IMR-90 (cell line): ENCODE measurements around the gene ISM1. TPM values are rescaled to one million over a fixed set of nuclear protein-coding genes. Genes with fewer than 3 reads are reported as not detected.
A peak's percentile ranks its signal among the peaks of the same experiment; 100 is the strongest.

Experiments used
- ATAC-seq: fragments of 200-7000 bp; cut with Tn5 transposase; 2 replicates; pipeline ENCODE4 v1.9.1; 2020; ENCODE audit warnings: low read depth, mild to moderate bottlenecking, moderate library complexity
- BruUV-seq: library from RNA; stranded (reverse); fragments of 400-500 nt; replicated peaks from 2 replicates; lab custom pipeline; 2021; lab: Mats Ljungman, UMichigan
- CTCF ChIA-PET: fragments of 300-600 bp; formaldehyde crosslinking; extraction: SDS; loops from one replicate; lab custom pipeline; 2021; ENCODE audit warnings: antibody characterized with exemption; lab: Yijun Ruan, JAX
- POLR2A ChIA-PET: fragments of 300-600 bp; sonication (Branson Sonifier 250); formaldehyde crosslinking; loops from one replicate; lab custom pipeline; 2022; ENCODE audit warnings: antibody characterized with exemption; ENCODE audit not compliant: unreplicated experiment; lab: Charles Lee
- DNase-seq: peaks from one replicate; pipeline ENCODE4 v3.0.0; 2013
- H2AFZ ChIP-seq: replicated peaks from 2 replicates; pipeline ENCODE3; 2013; ENCODE audit warnings: low read length, mild to moderate bottlenecking; ENCODE audit not compliant: poor library complexity
- H2AK5ac ChIP-seq: 2 replicates; pipeline ENCODE4 v1.6.1; 2013; ENCODE audit warnings: low read depth, low read length, inconsistent platforms
- H2AK9ac ChIP-seq: replicated peaks from 2 replicates; pipeline ENCODE3; 2013; ENCODE audit warnings: mild to moderate bottlenecking, low read depth, low read length, moderate library complexity; ENCODE audit not compliant: poor library complexity
- H2BK120ac ChIP-seq: 2 replicates; pipeline ENCODE4 v1.6.1; 2013; ENCODE audit warnings: low read depth, low read length, inconsistent platforms
- H2BK15ac ChIP-seq: 3 replicates; pipeline ENCODE4 v1.6.1; 2013; ENCODE audit warnings: low read depth, low read length, inconsistent platforms
- H2BK20ac ChIP-seq: 2 replicates; pipeline ENCODE4 v1.6.1; 2013; ENCODE audit warnings: low read depth, mild to moderate bottlenecking, inconsistent platforms, low read length, moderate library complexity
- H2BK5ac ChIP-seq: 2 replicates; pipeline ENCODE4 v1.6.1; 2013; ENCODE audit warnings: mild to moderate bottlenecking, low read depth, low read length, inconsistent platforms; ENCODE audit not compliant: poor library complexity, severe bottlenecking
- H3K14ac ChIP-seq: replicated peaks from 2 replicates; pipeline ENCODE4 v1.6.1; 2013; ENCODE audit warnings: low read depth, low read length, inconsistent platforms
- H3K18ac ChIP-seq: 2 replicates; pipeline ENCODE4 v1.6.1; 2013; ENCODE audit warnings: low read depth, low read length, control low read depth
- H3K23ac ChIP-seq: 2 replicates; pipeline ENCODE4 v1.6.1; 2013; ENCODE audit warnings: low read depth, low read length, inconsistent platforms
- H3K27ac ChIP-seq: 2 replicates; pipeline ENCODE4 v1.5.1; 2013; ENCODE audit warnings: mild to moderate bottlenecking, control low read depth, low read length; ENCODE audit not compliant: insufficient read depth
- H3K27me3 ChIP-seq: 2 replicates; pipeline ENCODE4 v1.6.1; 2013; ENCODE audit warnings: low read length; ENCODE audit not compliant: control insufficient read depth, insufficient read depth
- H3K36me3 ChIP-seq: 2 replicates; pipeline ENCODE4 v1.6.1; 2013; ENCODE audit warnings: low read length, mixed read lengths; ENCODE audit not compliant: control insufficient read depth, insufficient read depth
- H3K4ac ChIP-seq: 2 replicates; pipeline ENCODE4 v1.6.1; 2013; ENCODE audit warnings: low read depth, low read length, inconsistent platforms
- H3K4me1 ChIP-seq: 2 replicates; pipeline ENCODE4 v1.6.1; 2013; ENCODE audit warnings: low read length, mixed read lengths; ENCODE audit not compliant: control insufficient read depth, insufficient read depth
- H3K4me2 ChIP-seq: 2 replicates; pipeline ENCODE4 v1.6.1; 2013; ENCODE audit warnings: low read depth, mild to moderate bottlenecking, control low read depth, low read length, moderate library complexity
- H3K4me3 ChIP-seq: 2 replicates; pipeline ENCODE4 v1.5.1; 2013; ENCODE audit warnings: low read depth, mild to moderate bottlenecking, control low read depth, low read length, moderate library complexity; ENCODE audit not compliant: insufficient read depth
- H3K56ac ChIP-seq: 2 replicates; pipeline ENCODE4 v1.6.1; 2013; ENCODE audit warnings: low read length, inconsistent platforms; ENCODE audit not compliant: insufficient read depth; ENCODE audit errors: extremely low read depth
- H3K79me1 ChIP-seq, 2 experiments: 2 replicates each; pipeline ENCODE4 v1.6.1; 2013; ENCODE audit warnings: low read length in 2 of 2, inconsistent platforms in 1 of 2, low read depth in 1 of 2
- H3K9ac ChIP-seq: 2 replicates; pipeline ENCODE4 v1.6.1; 2013; ENCODE audit warnings: low read depth, low read length, control low read depth
- H3K9me1 ChIP-seq: 2 replicates; pipeline ENCODE4 v1.6.1; 2013; ENCODE audit warnings: low read length, inconsistent platforms; ENCODE audit not compliant: insufficient read depth
- H3K9me3 ChIP-seq: 2 replicates; pipeline ENCODE4 v1.6.1; 2013; ENCODE audit warnings: low read length; ENCODE audit not compliant: control insufficient read depth, insufficient read depth
- H4K20me1 ChIP-seq: 2 replicates; pipeline ENCODE4 v1.6.1; 2013; ENCODE audit warnings: low read length, inconsistent platforms; ENCODE audit not compliant: insufficient read depth
- H4K5ac ChIP-seq: 2 replicates; pipeline ENCODE4 v1.6.1; 2013; ENCODE audit warnings: mild to moderate bottlenecking, low read depth, low read length, control low read depth
- H4K8ac ChIP-seq, 2 experiments: 2 replicates each; pipeline ENCODE4 v1.6.1; 2013; ENCODE audit warnings: low read depth in 2 of 2, low read length in 2 of 2, control low read depth in 1 of 2, inconsistent platforms in 1 of 2
- H4K91ac ChIP-seq: 2 replicates; pipeline ENCODE4 v1.6.1; 2013; ENCODE audit warnings: low read depth, low read length, inconsistent platforms; ENCODE audit not compliant: insufficient read depth
- CEBPB ChIP-seq: IDR thresholded peaks from 2 replicates; pipeline ENCODE4 v1.6.1; 2012; ENCODE audit warnings: low read depth, low read length, improper control_type of control experiment
- CHD1 ChIP-seq: IDR thresholded peaks from 2 replicates; pipeline ENCODE4 v1.6.1; 2012; ENCODE audit warnings: low read depth, low read length, improper control_type of control experiment
- CTCF ChIP-seq: conservative IDR thresholded peaks from 2 replicates; pipeline ENCODE4 v1.5.1; 2012; ENCODE audit warnings: mild to moderate bottlenecking, low read depth, low read length, improper control_type of control experiment
- FOS ChIP-seq: fragments of 150-350 bp; IDR thresholded peaks from 2 replicates; pipeline ENCODE4 v1.6.1; 2016; ENCODE audit warnings: low read depth, low read length
- MAFK ChIP-seq: IDR thresholded peaks from 2 replicates; pipeline ENCODE4 v1.6.1; 2012; ENCODE audit warnings: low read depth, low read length, improper control_type of control experiment
- MAZ ChIP-seq: IDR thresholded peaks from 2 replicates; pipeline ENCODE4 v1.6.1; 2012; ENCODE audit warnings: low read depth, mild to moderate bottlenecking, low read length, improper control_type of control experiment, moderate library complexity, borderline replicate concordance
- MXI1 ChIP-seq: IDR thresholded peaks from 2 replicates; pipeline ENCODE4 v1.6.1; 2012; ENCODE audit warnings: low read depth, mild to moderate bottlenecking, low read length, moderate library complexity, borderline replicate concordance
- NFE2L2 ChIP-seq: fragments of 150-350 bp; IDR thresholded peaks from 2 replicates; pipeline ENCODE4 v1.6.1; 2016; ENCODE audit warnings: low read depth, mild to moderate bottlenecking, low read length
- RAD21 ChIP-seq: IDR thresholded peaks from 2 replicates; pipeline ENCODE4 v1.6.1; 2012; ENCODE audit warnings: low read length, improper control_type of control experiment
- RCOR1 ChIP-seq: IDR thresholded peaks from 2 replicates; pipeline ENCODE4 v1.6.1; 2012; ENCODE audit warnings: mild to moderate bottlenecking, low read length, improper control_type of control experiment; ENCODE audit not compliant: insufficient replicate concordance
- RFX5 ChIP-seq: IDR thresholded peaks from 2 replicates; pipeline ENCODE4 v1.8.0; 2012; ENCODE audit warnings: low read depth, mild to moderate bottlenecking, low read length, moderate library complexity
- SMC3 ChIP-seq: fragments of 150-350 bp; IDR thresholded peaks from 2 replicates; pipeline ENCODE4 v1.6.1; 2016; ENCODE audit warnings: low read depth, mild to moderate bottlenecking, antibody characterized with exemption, low read length, moderate library complexity
- WGBS, 2 experiments: methylation state at CpG; one replicate each; pipeline versions ENCODE4 v1.1.5 to v1.1.7; 2013; ENCODE audit warnings: missing lambda C conversion rate in 2 of 2; ENCODE audit not compliant: insufficient read length in 1 of 2; ENCODE audit errors: extremely low coverage in 2 of 2; 5-methylcytosine and 5-hydroxymethylcytosine counted together
- dilution Hi-C: fragments of 300-500 bp; cut with HindIII; formaldehyde crosslinking; loops from one replicate; pipeline ENCODE4 v1.14.3; 2018; ENCODE audit warnings: low sequenced_read_pairs; ENCODE audit not compliant: unreplicated experiment
- in situ Hi-C: fragments of 300-500 bp; cut with MboI; formaldehyde crosslinking; loops from 3 replicates; pipeline ENCODE4 v1.14.3; 2019; ENCODE audit warnings: low sequenced_read_pairs, inconsistent platforms, mixed read lengths
- intact Hi-C: fragments of 100-400 bp; cut with micrococcal nuclease; formaldehyde crosslinking; loops from 2 replicates; pipeline ENCODE4 v1.10.0; 2022
- polyA plus RNA-seq, 3 experiments: library from polyadenylated mRNA; depleted of rRNA; stranded (reverse); fragments of >200 nt; gene quantifications; 2 replicates each; pipeline ENCODE4 v1.2.3, GENCODE V29; 2012; ENCODE audit warnings: low replicate concordance in 1 of 3
- total RNA-seq: library from RNA; depleted of rRNA; stranded (reverse); fragments of >200 nt; gene quantifications from 2 replicates; pipeline ENCODE4 v1.2.3, GENCODE V29; 2012
- TF ChIP-seq, protein P1 (sequence below): fragments of 150-350 bp; IDR thresholded peaks from 2 replicates; pipeline ENCODE4 v1.6.1; 2016; ENCODE audit warnings: low read depth, mild to moderate bottlenecking, low read length, moderate library complexity, borderline replicate concordance
- TF ChIP-seq, protein P2 (sequence below): fragments of 150-350 bp; IDR thresholded peaks from 2 replicates; pipeline ENCODE4 v1.6.1; 2017; ENCODE audit warnings: mild to moderate bottlenecking, antibody characterized with exemption, low read length, low read depth

ISM1 gene
- total and polyA plus RNA-seq, 2 of the 4 experiments (the other 2 are of a cell fraction) = not detected

DNA sequence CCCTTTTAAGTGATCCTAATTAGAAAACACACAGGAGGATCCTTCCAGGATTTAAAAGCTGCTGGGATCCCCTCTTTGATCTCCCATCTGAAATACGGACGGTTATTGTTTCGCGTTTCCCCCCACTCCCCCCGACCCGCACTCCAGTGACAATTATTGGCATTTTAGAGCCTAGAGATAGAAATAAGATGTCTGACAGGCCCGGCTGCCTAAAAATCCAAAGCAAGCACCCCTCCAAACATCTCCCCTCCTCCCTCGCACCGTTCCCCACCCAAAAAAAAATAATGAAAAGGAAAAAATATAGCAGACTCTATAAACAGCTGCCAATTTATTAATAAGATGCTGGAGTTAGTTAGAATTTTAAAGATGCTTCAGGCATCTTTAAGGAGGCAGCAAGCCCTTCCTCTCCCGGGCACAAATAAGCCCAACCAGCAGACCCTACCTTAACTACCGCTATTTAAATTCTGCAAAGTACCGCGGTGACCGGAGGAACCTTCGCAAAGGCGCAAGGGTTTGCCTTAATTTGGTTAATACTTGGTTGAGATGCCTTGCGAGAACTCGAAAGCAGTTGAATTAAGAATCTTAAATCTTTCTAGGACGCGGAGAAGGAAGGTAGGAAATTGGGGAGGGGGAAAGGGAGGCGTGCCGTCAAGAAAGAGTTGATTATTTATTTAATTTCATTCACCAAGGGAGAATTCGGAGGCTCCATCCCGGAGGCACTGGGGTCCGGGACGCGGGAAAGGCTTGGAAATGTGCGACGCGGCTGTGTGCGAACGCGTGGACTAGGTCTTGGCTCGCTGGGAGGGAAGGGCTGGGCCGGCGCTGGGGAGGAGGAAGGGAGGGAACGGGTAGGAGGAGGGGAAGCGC, 1.5 kb upstream of the ISM1 start:
- no peak for DNase-seq
- Histone ChIP-seq H4K5ac (no peak overlapping the region), H3K4me1 (no peaks in the 10 kb centered on the region; the same call in 1 of the 2 replicates), H3K18ac (no peak overlapping the region), H4K91ac (no peak overlapping the region), H2AK9ac (peak overlapping the region; percentile 5), H3K27me3 (peaks cover 52% of the 10 kb centered on the region), H3K36me3 (no peaks in the 10 kb centered on the region), H3K56ac (no peak overlapping the region), H2AFZ (peak overlapping the region; percentile 47), H3K27ac (no peak overlapping the region), H2BK120ac (no peak overlapping the region), H3K4ac (no peak overlapping the region), H4K8ac (no peak overlapping the region), H3K9ac (no peak overlapping the region), H3K9me3 (no peaks in the 10 kb centered on the region), H3K9me1 (no peaks in the 10 kb centered on the region), H2BK5ac (no peak overlapping the region), H3K4me3 (no peak overlapping the region), H3K4me2 (peak overlapping the region; percentile 23; the same call in 1 of the 2 replicates), H2BK20ac (no peak overlapping the region), H3K14ac (no peak overlapping the region), H2BK15ac (no peak overlapping the region), H4K20me1 (no peaks in the 10 kb centered on the region), H3K23ac (no peak overlapping the region), H3K79me1 (no peaks in the 10 kb centered on the region), H2AK5ac (no peak overlapping the region)
- CTCF ChIA-PET = no interaction called here
- dilution Hi-C loops = no loop called here
- ATAC-seq = no peak
- BruUV-seq = no TSS peak
- in situ Hi-C loops = no loop called here
- POLR2A ChIA-PET = no interaction called here
- WGBS, 2 experiments = no CpG with 5 or more reads among the region's 38 CpGs
- intact Hi-C loops = no loop called here
- TF ChIP-seq MAZ = no peak
- no peak for TF ChIP-seq CEBPB
- no peak for TF ChIP-seq RCOR1
- TF ChIP-seq RFX5 = no peak
- no peak for TF ChIP-seq RAD21
- no peak for TF ChIP-seq MXI1
- no peak for TF ChIP-seq FOS
- TF ChIP-seq MAFK = no peak
- no peak for TF ChIP-seq SMC3
- TF ChIP-seq, protein P1, sequence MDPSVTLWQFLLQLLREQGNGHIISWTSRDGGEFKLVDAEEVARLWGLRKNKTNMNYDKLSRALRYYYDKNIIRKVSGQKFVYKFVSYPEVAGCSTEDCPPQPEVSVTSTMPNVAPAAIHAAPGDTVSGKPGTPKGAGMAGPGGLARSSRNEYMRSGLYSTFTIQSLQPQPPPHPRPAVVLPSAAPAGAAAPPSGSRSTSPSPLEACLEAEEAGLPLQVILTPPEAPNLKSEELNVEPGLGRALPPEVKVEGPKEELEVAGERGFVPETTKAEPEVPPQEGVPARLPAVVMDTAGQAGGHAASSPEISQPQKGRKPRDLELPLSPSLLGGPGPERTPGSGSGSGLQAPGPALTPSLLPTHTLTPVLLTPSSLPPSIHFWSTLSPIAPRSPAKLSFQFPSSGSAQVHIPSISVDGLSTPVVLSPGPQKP = no peak
- TF ChIP-seq CTCF = no peak
- TF ChIP-seq, protein P2, sequence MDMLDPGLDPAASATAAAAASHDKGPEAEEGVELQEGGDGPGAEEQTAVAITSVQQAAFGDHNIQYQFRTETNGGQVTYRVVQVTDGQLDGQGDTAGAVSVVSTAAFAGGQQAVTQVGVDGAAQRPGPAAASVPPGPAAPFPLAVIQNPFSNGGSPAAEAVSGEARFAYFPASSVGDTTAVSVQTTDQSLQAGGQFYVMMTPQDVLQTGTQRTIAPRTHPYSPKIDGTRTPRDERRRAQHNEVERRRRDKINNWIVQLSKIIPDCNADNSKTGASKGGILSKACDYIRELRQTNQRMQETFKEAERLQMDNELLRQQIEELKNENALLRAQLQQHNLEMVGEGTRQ = no peak
- no peak for TF ChIP-seq CHD1
- no peak for TF ChIP-seq NFE2L2
